Smooth muscle cell (in vitro differentiated cells): ENCODE data around the gene PTPRN2. TPM values are rescaled to one million over a fixed set of nuclear protein-coding genes. Genes with fewer than 3 reads are reported as not detected.

Source experiments
- DNase-seq: peaks from one replicate; lab custom pipeline; 2025; ENCODE audit not compliant: unreplicated experiment; lab: John Stamatoyannopoulos, UW
- H2AFZ ChIP-seq: fragments of 200-600 bp; sonication (generic); 2 replicates; pipeline ENCODE4 v1.6.0; 2016; ENCODE audit warnings: antibody characterized with exemption, low read depth, mild to moderate bottlenecking
- H3F3A ChIP-seq: fragments of 200-600 bp; sonication (generic); 2 replicates; pipeline ENCODE4 v1.6.0; 2017; ENCODE audit warnings: antibody characterized with exemption, low read depth
- H3K27ac ChIP-seq: fragments of 200-600 bp; sonication (generic); 2 replicates; pipeline ENCODE4 v1.5.1; 2016; ENCODE audit warnings: low read depth, mild to moderate bottlenecking
- H3K27me3 ChIP-seq: fragments of 200-600 bp; sonication (generic); 2 replicates; pipeline ENCODE4 v1.6.1; 2016; ENCODE audit warnings: low read depth, mild to moderate bottlenecking
- H3K36me3 ChIP-seq: fragments of 200-600 bp; sonication (generic); 2 replicates; pipeline ENCODE4 v1.5.1; 2016; ENCODE audit warnings: low read depth
- H3K4me1 ChIP-seq: fragments of 200-600 bp; sonication (generic); 2 replicates; pipeline ENCODE4 v1.5.1; 2016; ENCODE audit warnings: low read depth
- H3K4me2 ChIP-seq: fragments of 200-600 bp; sonication (generic); 2 replicates; pipeline ENCODE4 v1.6.0; 2016; ENCODE audit warnings: mild to moderate bottlenecking
- H3K4me3 ChIP-seq: fragments of 200-600 bp; sonication (generic); 2 replicates; pipeline ENCODE4 v1.5.1; 2016; ENCODE audit warnings: mild to moderate bottlenecking
- H3K79me2 ChIP-seq: fragments of 200-600 bp; sonication (generic); 2 replicates; pipeline ENCODE4 v1.6.0; 2016; ENCODE audit warnings: low read depth, mild to moderate bottlenecking
- H3K9ac ChIP-seq: fragments of 200-600 bp; sonication (generic); 2 replicates; pipeline ENCODE4 v1.6.0; 2016; ENCODE audit warnings: low read depth
- H3K9me3 ChIP-seq: fragments of 200-600 bp; sonication (generic); replicated peaks from 2 replicates; pipeline ENCODE4 v1.5.1; 2016; ENCODE audit warnings: low read depth
- H4K20me1 ChIP-seq: fragments of 200-600 bp; sonication (generic); 2 replicates; pipeline ENCODE4 v1.6.0; 2016; ENCODE audit warnings: low read depth
- WGBS: methylation state at CpG from one replicate; pipeline ENCODE4 v1.1.7; 2016; ENCODE audit warnings: low lambda C conversion rate; 5-methylcytosine and 5-hydroxymethylcytosine counted together
- polyA plus RNA-seq: library from polyadenylated mRNA; unstranded; fragments of >200 nt; fragmentation: Nextera tagmentation; extraction: Ambion mirVana; gene quantifications from 2 replicates; pipeline ENCODE4 v1.2.1, GENCODE V29; 2016
- total RNA-seq: library from RNA; depleted of rRNA; stranded (reverse); fragments of >200 nt; gene quantifications from 2 replicates; pipeline ENCODE4 v1.2.3, GENCODE V29; 2014
- TF ChIP-seq, protein P1 (sequence below): fragments of 200-600 bp; sonication (generic); IDR thresholded peaks from 2 replicates; pipeline ENCODE4 v1.5.1; 2017; ENCODE audit warnings: borderline replicate concordance, mild to moderate bottlenecking, antibody characterized with exemption; ENCODE audit not compliant: insufficient read depth, poor library complexity, severe bottlenecking

The PTPRN2 gene
- total and polyA plus RNA-seq, 2 experiments from 2014 or later, result 0.09 to 0.87 TPM

GRCh38 chr7:158366346-158366745 is 221.3 kb downstream of the PTPRN2 start:
- TF ChIP-seq, protein P1, sequence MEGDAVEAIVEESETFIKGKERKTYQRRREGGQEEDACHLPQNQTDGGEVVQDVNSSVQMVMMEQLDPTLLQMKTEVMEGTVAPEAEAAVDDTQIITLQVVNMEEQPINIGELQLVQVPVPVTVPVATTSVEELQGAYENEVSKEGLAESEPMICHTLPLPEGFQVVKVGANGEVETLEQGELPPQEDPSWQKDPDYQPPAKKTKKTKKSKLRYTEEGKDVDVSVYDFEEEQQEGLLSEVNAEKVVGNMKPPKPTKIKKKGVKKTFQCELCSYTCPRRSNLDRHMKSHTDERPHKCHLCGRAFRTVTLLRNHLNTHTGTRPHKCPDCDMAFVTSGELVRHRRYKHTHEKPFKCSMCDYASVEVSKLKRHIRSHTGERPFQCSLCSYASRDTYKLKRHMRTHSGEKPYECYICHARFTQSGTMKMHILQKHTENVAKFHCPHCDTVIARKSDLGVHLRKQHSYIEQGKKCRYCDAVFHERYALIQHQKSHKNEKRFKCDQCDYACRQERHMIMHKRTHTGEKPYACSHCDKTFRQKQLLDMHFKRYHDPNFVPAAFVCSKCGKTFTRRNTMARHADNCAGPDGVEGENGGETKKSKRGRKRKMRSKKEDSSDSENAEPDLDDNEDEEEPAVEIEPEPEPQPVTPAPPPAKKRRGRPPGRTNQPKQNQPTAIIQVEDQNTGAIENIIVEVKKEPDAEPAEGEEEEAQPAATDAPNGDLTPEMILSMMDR, result no peak
- 85% methylated on average over 19 of the region's 19 CpGs for WGBS
- Histone ChIP-seq H3K4me1 (no peaks in the 10 kb centered on the region), H3K27me3 (no peaks in the 10 kb centered on the region), H3K9me3 (no peaks in the 10 kb centered on the region), H3K36me3 (no peaks in the 10 kb centered on the region), H3K9ac (no peak overlapping the region), H3K4me2 (no peak overlapping the region), H3K27ac (no peak overlapping the region), H4K20me1 (no peaks in the 10 kb centered on the region), H3K4me3 (no peak overlapping the region), H3K79me2 (no peaks in the 10 kb centered on the region), H2AFZ (no peak overlapping the region), H3F3A (no peaks in the 10 kb centered on the region)
- DNase-seq, result no peak

DNA sequence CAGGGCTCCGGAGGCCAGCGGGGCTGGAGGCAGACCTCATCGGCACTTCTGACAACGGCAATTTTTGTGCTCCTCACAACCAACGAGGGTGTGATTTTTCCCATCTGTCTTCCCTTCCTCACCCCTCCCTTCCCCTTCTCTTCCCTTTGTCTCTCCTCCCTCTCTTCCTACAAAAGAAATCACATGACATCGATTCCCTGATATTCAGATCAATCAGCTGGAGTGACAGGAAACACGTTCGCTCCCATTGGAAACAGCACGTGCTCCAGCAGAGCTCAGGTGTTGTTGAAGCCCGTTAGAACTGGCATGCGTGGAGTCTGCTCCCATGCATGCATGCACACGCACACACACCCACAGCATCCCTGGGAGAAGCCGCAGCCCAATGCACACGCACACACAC is 222.4 kb downstream of the PTPRN2 start:
- DNase-seq, result no peak
- H3K4me2 ChIP-seq, result no peak overlapping the region
- WGBS, result 86% methylated on average over 14 of the region's 14 CpGs
- H3K4me1 ChIP-seq, result no peaks in the 10 kb centered on the region
- H3K79me2 ChIP-seq, result no peaks in the 10 kb centered on the region
- H3K27me3 ChIP-seq, result no peaks in the 10 kb centered on the region
- no peaks in the 10 kb centered on the region for H3K9me3 ChIP-seq
- no peak overlapping the region for H3K9ac ChIP-seq
- no peaks in the 10 kb centered on the region for H3F3A ChIP-seq
- H3K36me3 ChIP-seq, result no peaks in the 10 kb centered on the region
- TF ChIP-seq, protein P1, result no peak
- no peak overlapping the region for H2AFZ ChIP-seq
- no peak overlapping the region for H3K4me3 ChIP-seq
- H3K27ac ChIP-seq, result no peak overlapping the region
- no peaks in the 10 kb centered on the region for H4K20me1 ChIP-seq

DNA sequence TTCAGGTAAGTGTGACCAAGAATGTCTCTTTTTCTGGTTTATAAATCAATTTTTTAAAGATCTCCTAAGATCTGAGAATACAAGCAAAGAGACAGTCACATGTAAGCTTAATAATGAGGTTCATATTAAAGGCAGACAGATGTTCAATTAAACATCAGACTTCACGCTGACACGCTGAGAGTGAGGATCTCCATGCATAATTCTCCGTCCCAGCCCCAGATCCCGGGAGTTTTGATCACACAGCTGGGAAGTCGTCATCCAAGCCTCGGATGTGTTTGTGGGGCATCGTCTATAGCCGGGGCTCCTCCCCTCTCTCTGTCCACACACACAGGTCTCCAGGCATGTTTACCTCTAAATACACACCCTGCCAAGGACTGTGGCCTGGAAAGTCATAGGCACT is 223.2 kb downstream of the PTPRN2 start:
- H3K27me3 ChIP-seq, result no peaks in the 10 kb centered on the region
- no peak overlapping the region for H3K4me3 ChIP-seq
- H3K4me1 ChIP-seq, result no peaks in the 10 kb centered on the region
- no peak for DNase-seq
- no peaks in the 10 kb centered on the region for H3K79me2 ChIP-seq
- no peak overlapping the region for H2AFZ ChIP-seq
- no peaks in the 10 kb centered on the region for H3K36me3 ChIP-seq
- H3K9me3 ChIP-seq, result no peaks in the 10 kb centered on the region
- H4K20me1 ChIP-seq, result no peaks in the 10 kb centered on the region
- TF ChIP-seq, protein P1, result no peak
- H3K9ac ChIP-seq, result no peak overlapping the region
- no peak overlapping the region for H3K27ac ChIP-seq
- no peaks in the 10 kb centered on the region for H3F3A ChIP-seq
- H3K4me2 ChIP-seq, result no peak overlapping the region
- 88% methylated on average over 8 of the region's 8 CpGs for WGBS
